Suprapubic skin (tissue), 4 donors: ENCODE measurements around the gene GFPT2.

Experiments
- CTCF ChIP-seq, 2 donors: fragments of 200-600 bp in 1 of 2; fragments of 450-650 bp in 1 of 2; sonication (generic) in 1 of 2; IDR thresholded peaks; one replicate each; pipeline ENCODE4 v1.5.1; 2016 to 2019; ENCODE audit warnings: antibody characterized with exemption in 2 of 2, mild to moderate bottlenecking in 1 of 2, moderate library complexity in 1 of 2
- EP300 ChIP-seq: sonication (generic); formaldehyde crosslinking; IDR thresholded peaks from one replicate; pipeline ENCODE4 v1.6.1; 2017; ENCODE audit warnings: antibody characterized with exemption
- POLR2A ChIP-seq, 2 donors: fragments of 450-650 bp; IDR thresholded peaks; one replicate each; pipeline ENCODE4 v1.6.1; 2017; ENCODE audit warnings: antibody characterized with exemption in 2 of 2, mild to moderate bottlenecking in 2 of 2, moderate library complexity in 2 of 2
- POLR2AphosphoS5 ChIP-seq, 3 donors: sonication (generic); formaldehyde crosslinking; IDR thresholded peaks; one replicate each; pipeline ENCODE4 v1.6.1; 2017; ENCODE audit warnings: antibody characterized with exemption in 3 of 3

- TF ChIP-seq POLR2A (IDR thresholded peaks at IDR 0.05) = no peak
- no peak for TF ChIP-seq CTCF (IDR thresholded peaks at IDR 0.05)
- TF ChIP-seq POLR2AphosphoS5 (IDR thresholded peaks at IDR 0.05) = no peak
- no peak for TF ChIP-seq EP300
Measured at GRCh38 chr5:180290568-180291233, 62.4 kb downstream of the GFPT2 start.
